ENCODE measurements around the gene NR6A1. TPM values are rescaled to one million over a fixed set of nuclear protein-coding genes. Genes with fewer than 3 reads are reported as not detected.

Gene NR6A1
- total RNA-seq, 2 donors from 2014 or later = 0.71 to 4.6 TPM

DNA sequence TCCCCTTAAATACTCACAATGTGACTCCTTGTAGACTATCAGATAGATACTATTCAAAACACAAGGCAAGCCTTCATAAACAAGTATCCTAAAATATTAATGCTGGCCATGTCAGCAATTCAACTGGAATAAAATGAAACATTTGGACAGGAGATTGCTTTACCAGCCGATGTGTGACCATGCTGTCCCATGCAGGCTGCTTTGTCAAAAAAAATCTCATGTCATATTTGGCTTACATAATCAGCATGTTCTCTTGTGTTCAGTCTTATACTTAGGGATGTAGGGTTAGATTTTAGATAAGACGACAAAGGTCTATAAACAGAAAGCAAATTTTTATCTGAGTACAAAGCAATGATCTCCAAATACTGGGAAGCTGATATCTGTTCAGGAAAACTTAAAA, 108.5 kb downstream of the NR6A1 start:
- no peak for DNase-seq (ENCODE audit: low spot score)
- TF ChIP-seq, protein P1, sequence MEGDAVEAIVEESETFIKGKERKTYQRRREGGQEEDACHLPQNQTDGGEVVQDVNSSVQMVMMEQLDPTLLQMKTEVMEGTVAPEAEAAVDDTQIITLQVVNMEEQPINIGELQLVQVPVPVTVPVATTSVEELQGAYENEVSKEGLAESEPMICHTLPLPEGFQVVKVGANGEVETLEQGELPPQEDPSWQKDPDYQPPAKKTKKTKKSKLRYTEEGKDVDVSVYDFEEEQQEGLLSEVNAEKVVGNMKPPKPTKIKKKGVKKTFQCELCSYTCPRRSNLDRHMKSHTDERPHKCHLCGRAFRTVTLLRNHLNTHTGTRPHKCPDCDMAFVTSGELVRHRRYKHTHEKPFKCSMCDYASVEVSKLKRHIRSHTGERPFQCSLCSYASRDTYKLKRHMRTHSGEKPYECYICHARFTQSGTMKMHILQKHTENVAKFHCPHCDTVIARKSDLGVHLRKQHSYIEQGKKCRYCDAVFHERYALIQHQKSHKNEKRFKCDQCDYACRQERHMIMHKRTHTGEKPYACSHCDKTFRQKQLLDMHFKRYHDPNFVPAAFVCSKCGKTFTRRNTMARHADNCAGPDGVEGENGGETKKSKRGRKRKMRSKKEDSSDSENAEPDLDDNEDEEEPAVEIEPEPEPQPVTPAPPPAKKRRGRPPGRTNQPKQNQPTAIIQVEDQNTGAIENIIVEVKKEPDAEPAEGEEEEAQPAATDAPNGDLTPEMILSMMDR (IDR thresholded peaks at IDR 0.05) = no peak

DNA sequence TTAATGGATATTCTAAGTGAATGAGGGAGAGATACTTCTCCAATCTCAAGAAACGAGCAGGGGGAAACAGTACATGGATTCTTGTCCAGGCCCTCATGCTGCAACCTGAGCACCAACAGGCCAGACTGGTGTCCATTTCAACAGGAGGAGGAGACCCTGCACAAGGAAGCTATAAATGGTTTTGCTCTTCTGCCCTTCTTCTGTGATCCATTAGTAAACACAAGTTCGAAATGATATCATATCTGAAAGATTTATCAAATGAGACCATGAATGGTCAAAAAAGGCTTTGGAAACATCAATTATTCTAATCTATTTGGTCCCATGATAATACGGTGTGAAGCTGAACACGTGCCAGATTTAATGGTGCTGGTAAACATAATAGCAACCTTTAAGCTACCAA, 109.8 kb downstream of the NR6A1 start:
- no peak overlapping the region for H3K27ac ChIP-seq
- no peaks in the 10 kb centered on the region for H3K36me3 ChIP-seq
- no peak for DNase-seq (ENCODE audit: low spot score)
- no peaks in the 10 kb centered on the region for H3K27me3 ChIP-seq (replicated peaks; ENCODE audit: insufficient read depth)
- ATAC-seq (ENCODE audit: insufficient number of reproducible peaks, low FRiP score, low read depth) = no peak
- H3K4me3 ChIP-seq = no peak overlapping the region
- H3K4me1 ChIP-seq (ENCODE audit: control insufficient read depth in 1 of 2, low read depth in 2 of 2) = peaks cover 5 to 12% of the 10 kb centered on the region in 2 donors
- TF ChIP-seq, protein P1 (IDR thresholded peaks at IDR 0.05) = no peak
- H3K9me3 ChIP-seq = no peaks in the 10 kb centered on the region

More for the DNA sequence above, 108.5 kb downstream of the NR6A1 start:
- H3K36me3 ChIP-seq = no peaks in the 10 kb centered on the region
- ATAC-seq (ENCODE audit: insufficient number of reproducible peaks, low FRiP score, low read depth) = no peak
- no peaks in the 10 kb centered on the region for H3K27me3 ChIP-seq (replicated peaks; ENCODE audit: insufficient read depth)
- H3K4me1 ChIP-seq (ENCODE audit: control insufficient read depth in 1 of 2, low read depth in 2 of 2) = peaks cover 5 to 12% of the 10 kb centered on the region in 2 donors
- no peak overlapping the region for H3K27ac ChIP-seq
- no peaks in the 10 kb centered on the region for H3K9me3 ChIP-seq
- H3K4me3 ChIP-seq = no peak overlapping the region

DNA sequence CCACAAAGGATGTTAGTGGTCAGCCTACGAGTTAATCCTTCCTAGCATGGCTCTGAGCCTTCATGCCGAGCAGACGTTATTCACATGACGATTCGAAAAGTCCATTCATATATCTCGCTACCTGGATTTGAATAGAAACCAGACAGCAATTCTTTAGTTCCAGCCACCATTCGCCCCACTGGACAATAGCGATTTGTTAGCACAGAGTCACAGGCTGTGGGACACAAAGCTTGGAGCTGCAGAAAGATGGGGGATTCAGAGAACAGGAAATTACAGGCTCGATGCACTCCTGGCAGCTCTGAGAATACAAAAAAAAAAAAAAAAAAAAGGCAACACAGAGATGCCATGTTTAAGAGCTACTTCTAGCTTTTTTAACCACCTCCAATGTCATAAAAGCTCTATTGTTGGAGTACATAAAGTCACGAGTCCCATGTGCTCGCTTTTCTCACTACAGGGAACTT, 110.7 kb downstream of the NR6A1 start:
- Histone ChIP-seq H3K4me3 (peak overlapping the region; percentile 80), H3K36me3 (no peaks in the 10 kb centered on the region), H3K9me3 (no peaks in the 10 kb centered on the region), H3K4me1 (ENCODE audit: control insufficient read depth in 1 of 2, low read depth in 2 of 2) (peaks cover 5 to 12% of the 10 kb centered on the region in 2 donors), H3K27ac (peak overlapping the region in 1 of 2 donors; percentile 69), H3K27me3 (replicated peaks; ENCODE audit: insufficient read depth) (no peaks in the 10 kb centered on the region)
- ATAC-seq (ENCODE audit: insufficient number of reproducible peaks, low FRiP score, low read depth) (no peak), DNase-seq (ENCODE audit: low spot score) (no peak)
- TF ChIP-seq, protein P1 (IDR thresholded peaks at IDR 0.05) = no peak

DNA sequence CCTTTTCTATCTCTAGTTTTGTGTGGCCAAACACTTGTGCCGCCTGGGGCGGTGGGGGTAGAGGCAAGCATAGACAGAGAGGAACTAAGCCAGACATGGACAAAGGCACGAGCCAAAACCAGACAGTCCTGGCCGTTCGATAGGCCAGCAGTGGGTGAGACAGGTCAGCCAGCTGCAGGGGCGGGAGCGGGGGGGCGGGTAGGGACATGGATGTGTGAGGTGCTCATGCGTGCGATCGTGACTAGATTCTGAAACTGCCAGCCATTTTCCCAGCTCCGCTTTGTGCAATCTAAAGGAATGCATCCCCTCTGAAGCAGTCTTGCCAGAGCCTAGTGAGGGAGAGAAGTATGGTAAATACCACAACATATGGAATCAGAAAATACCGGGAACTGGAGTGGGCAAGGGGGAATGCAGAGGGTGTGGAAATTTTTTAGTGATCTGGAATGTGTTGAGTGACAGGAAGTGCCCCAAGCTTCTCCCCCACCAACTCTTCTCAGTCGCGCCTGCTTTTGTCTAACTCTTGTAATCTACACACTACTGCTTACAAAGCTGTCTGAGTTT, 111.9 kb downstream of the NR6A1 start:
- Histone ChIP-seq H3K27me3 (replicated peaks; ENCODE audit: insufficient read depth) (no peaks in the 10 kb centered on the region), H3K4me1 (ENCODE audit: control insufficient read depth in 1 of 2, low read depth in 2 of 2) (peaks cover 5 to 12% of the 10 kb centered on the region in 2 donors), H3K9me3 (no peaks in the 10 kb centered on the region), H3K27ac (peak overlapping the region; percentile 69 to 77), H3K4me3 (peak overlapping the region; percentile 80), H3K36me3 (no peaks in the 10 kb centered on the region)
- DNase-seq (ENCODE audit: low spot score) (peak; percentile 52), ATAC-seq (ENCODE audit: insufficient number of reproducible peaks, low FRiP score, low read depth) (peak; percentile 12)
- TF ChIP-seq, protein P1 (IDR thresholded peaks at IDR 0.05) = no peak

DNA sequence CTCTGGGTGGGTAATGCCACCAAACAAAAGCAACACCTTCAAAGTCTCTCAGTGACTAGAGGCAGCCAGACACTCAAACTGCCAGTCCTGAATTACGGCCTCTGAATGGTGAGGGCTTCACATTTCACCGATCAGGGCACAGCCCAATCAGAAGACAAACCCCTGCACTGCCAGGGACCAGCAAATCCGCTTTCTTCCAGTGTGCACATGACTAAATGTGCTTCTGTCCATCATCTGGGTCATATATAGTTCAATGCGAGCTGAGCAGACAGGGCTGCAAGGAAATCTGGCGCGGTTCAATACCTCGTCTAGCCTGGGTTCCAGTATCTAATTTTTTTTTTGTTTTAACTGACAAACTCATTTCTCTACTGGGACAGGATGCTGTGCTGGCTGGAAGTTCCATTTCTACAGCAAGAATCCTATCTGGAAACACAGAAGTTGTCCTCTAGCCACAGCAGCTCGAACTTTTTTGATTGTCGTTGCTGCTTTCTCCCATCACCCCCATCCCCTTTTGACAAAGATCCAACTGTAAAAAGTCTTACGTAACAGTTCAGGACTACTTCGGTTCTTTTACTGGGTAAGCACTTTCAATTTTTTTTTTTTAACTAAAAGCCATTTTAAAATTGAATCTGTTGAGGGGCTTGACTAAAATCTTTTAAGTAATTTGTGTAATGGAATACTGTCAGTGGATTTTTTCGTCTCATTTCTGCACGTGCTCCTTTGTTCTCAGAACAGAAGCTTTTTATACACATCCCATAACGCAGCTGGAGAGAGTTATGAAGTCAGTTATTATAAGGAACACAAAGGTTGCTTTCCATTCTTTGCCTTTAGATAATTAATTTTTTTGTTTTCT, 112.7 kb downstream of the NR6A1 start:
- no peaks in the 10 kb centered on the region for H3K36me3 ChIP-seq
- peak overlapping the region; percentile 80 for H3K4me3 ChIP-seq
- no peaks in the 10 kb centered on the region for H3K9me3 ChIP-seq
- peaks cover 5 to 12% of the 10 kb centered on the region in 2 donors for H3K4me1 ChIP-seq (ENCODE audit: control insufficient read depth in 1 of 2, low read depth in 2 of 2)
- H3K27ac ChIP-seq = peak overlapping the region; percentile 69 to 77
- no peaks in the 10 kb centered on the region for H3K27me3 ChIP-seq (replicated peaks; ENCODE audit: insufficient read depth)
- ATAC-seq (ENCODE audit: insufficient number of reproducible peaks, low FRiP score, low read depth) (peak; percentile 94), DNase-seq (ENCODE audit: low spot score) (peak; percentile 25)
- TF ChIP-seq, protein P1 (IDR thresholded peaks at IDR 0.05) = no peak

Data from thoracic aorta (tissue), 2 donors.